Epithelial cell of prostate (primary cell): Measurements from ENCODE around the gene FMN1.
"Not testable (repeated sequence)": the region's sequence is repeated elsewhere in the genome, so short reads cannot be mapped to it uniquely, and the experiment has no call there.

Experiments used
- DNase-seq: peaks from one replicate; pipeline ENCODE4 v3.0.0-alpha.2; 2011; ENCODE audit warnings: low read depth, low spot score
- H3K27ac ChIP-seq: fragments of 450-650 bp; 2 replicates; pipeline ENCODE4 v1.5.1; 2017; ENCODE audit warnings: mild to moderate bottlenecking

FMN1 gene

DNA sequence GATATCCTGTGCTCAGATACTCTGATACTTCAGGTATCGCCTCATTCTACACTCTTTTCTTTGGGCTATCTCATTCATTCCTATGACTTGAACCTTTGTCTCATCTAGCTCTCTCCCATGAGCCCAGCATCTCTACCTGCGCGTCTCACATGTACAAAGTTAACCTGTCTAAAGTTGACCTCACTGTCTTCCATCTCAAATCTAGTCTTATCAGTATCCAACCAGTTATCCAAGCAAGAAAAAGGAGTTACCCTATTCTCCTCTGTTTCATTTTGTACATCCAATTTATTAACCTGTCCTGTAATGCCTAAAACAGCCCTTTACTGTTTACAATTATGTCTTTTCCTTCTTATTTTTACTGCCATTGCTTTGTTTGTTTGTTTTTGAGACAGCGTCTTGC is 342.5 kb downstream of the FMN1 start:
- H3K27ac ChIP-seq: peak overlapping the region; percentile 71
- DNase-seq: no peak

GRCh38 chr15:32851572-32851971 is 342.9 kb downstream of the FMN1 start:
- peak overlapping the region; percentile 71 for H3K27ac ChIP-seq

GRCh38 chr15:32849769-32850668 is 344.5 kb downstream of the FMN1 start:
- DNase-seq: peak; percentile 61
- H3K27ac ChIP-seq: peak overlapping the region; percentile 71

More at GRCh38 chr15:32851572-32851971, 342.9 kb downstream of the FMN1 start:
- peak; percentile 24 for DNase-seq

DNA sequence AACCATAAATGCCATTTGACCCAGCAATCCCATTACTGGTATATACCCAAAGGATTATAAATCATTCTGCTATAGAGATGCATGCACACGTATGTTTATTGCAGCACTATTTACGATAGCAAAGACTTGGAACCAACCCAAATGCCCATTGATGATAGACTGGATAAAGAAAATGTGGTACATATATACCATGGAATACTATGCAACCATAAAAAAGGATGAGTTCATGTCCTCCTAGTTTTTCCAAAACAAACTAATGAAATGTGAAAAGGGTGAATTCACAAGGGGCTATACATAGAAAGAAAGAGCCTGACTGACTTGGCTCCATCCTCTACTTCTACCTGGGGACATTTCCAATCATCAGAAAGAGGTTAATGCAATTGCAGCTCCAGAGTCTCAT is 347.8 kb downstream of the FMN1 start:
- not testable (repeated sequence) for DNase-seq, H3K27ac ChIP-seq

- no peak overlapping the region for H3K27ac ChIP-seq
- no peak for DNase-seq
Observed at GRCh38 chr15:32844118-32844711, 350.3 kb downstream of the FMN1 start.

DNA sequence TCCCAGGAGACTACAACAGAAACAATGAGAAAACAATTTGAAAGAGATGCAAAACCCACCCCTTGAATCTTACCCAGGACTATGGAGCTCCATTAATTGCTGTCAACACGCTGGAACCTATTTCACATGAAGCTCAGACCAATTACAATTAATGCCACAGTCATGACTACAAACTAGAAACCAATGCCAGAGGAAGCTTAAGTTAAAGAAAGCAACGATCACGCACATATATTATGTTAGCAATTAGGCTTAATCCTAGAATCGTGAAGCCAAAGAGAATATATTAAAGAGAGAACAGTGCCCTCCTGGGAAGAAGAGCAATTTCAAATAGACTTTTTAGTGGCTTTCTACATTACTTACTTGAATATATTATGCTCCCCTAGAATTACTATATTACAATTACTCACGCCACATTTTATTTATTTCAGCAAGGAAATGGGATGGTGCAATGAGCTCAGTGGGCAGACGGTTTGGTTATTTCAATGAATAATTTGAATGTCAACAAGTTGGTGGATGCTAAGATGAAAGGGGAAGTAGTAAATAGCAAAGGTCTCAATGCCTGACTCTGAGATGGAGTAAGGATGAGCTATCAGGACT is 351.2 kb downstream of the FMN1 start:
- no peak overlapping the region for H3K27ac ChIP-seq
- DNase-seq: no peak

DNA sequence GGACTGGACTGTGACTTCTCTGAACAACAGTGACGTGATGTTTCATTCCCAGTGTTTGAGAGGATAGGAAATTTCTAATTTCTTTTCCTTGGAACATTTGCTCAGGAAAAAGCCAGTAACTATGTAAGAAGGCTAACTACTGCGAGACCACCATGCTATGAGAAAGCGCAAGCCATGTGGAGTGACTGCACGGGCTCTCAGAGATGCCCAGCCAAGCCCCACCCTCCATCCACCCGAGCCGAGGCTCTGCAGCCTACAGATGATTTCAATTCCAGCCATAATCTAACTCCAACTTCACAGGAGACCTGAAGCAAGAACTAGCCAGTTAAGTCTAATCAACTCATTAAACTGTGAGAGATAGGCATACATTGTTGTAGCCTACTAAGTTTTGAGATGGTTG is 352.4 kb downstream of the FMN1 start:
- DNase-seq: no peak
- no peak overlapping the region for H3K27ac ChIP-seq

- no peak for DNase-seq
- no peak overlapping the region for H3K27ac ChIP-seq
Observed at GRCh38 chr15:32840507-32841245, 353.8 kb downstream of the FMN1 start.

- H3K27ac ChIP-seq: no peak overlapping the region
- no peak for DNase-seq
Observed at GRCh38 chr15:32838820-32839219, 355.7 kb downstream of the FMN1 start.

DNA sequence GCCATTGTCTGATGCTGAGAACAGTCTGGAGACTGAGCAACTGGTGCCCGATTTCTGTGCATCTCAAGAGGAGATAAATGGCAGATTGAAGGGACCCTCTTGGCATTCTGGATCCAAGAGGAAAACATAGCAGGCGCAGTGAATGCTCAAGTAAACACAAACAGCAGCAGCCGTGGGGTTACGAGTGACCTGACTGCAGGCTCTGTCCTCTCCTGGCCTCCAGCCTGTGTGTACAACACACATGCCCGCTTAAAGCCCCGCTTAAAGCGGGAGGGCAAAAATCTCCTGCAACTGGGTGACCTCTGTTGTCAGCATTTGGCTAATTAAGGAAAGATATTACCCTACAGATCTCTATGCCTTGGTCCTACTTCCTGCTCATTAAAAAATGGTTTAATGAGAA is 356.2 kb downstream of the FMN1 start:
- no peak overlapping the region for H3K27ac ChIP-seq

GRCh38 chr15:32837935-32838334 is 356.6 kb downstream of the FMN1 start:
- no peak overlapping the region for H3K27ac ChIP-seq
- no peak for DNase-seq

More for the DNA sequence above, 356.2 kb downstream of the FMN1 start:
- no peak for DNase-seq

GRCh38 chr15:32834156-32834555 is 360.4 kb downstream of the FMN1 start:
- no peak for DNase-seq
- no peak overlapping the region for H3K27ac ChIP-seq

GRCh38 chr15:32833379-32833821 is 361.1 kb downstream of the FMN1 start:
- no peak overlapping the region for H3K27ac ChIP-seq
- no peak for DNase-seq

GRCh38 chr15:32831485-32831884 is 363.0 kb downstream of the FMN1 start:
- DNase-seq: no peak
- no peak overlapping the region for H3K27ac ChIP-seq

- DNase-seq: no peak
- no peak overlapping the region for H3K27ac ChIP-seq
Observed at GRCh38 chr15:32830241-32830640, 364.3 kb downstream of the FMN1 start.

DNA sequence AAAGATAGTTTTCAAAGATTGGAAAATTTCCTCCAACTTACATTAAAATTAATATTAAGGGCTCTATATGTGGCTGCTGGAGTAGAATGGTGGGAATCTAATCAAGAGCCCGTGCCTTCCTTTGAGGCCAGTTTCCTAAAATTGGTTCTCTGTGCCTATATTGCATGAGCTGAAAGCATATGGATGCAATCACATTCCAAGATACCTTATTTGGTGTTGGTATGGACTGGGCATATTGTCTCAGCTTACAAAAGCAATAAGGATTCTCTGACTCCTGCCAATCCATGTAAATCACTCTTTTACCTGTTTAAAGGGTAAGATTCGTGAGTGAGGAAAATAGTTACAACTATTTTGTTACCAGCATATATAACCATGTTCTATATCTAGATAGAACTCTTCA is 365.1 kb downstream of the FMN1 start:
- no peak overlapping the region for H3K27ac ChIP-seq
- no peak for DNase-seq

- H3K27ac ChIP-seq: no peak overlapping the region
- DNase-seq: no peak
Observed at GRCh38 chr15:32828507-32829186, 365.9 kb downstream of the FMN1 start.

DNA sequence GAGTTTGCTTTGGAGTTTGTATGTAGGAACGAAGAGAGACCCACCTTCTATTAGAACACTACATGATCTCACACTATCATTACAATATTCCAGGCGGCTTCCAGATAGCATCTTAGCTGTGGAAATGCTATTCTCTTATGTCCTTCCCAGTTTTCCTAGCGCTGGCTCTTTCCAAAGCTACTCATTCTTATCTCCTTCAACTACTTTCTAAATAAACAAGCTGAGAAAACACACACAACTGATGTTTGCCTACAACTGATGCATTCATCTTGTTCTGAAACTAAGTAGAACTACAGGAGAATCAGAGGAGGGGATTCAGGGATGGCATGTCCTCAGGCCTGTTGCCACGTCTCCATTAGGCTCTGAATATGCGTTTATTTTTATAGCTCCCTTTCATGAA is 367.8 kb downstream of the FMN1 start:
- DNase-seq: no peak
- H3K27ac ChIP-seq: no peak overlapping the region

DNA sequence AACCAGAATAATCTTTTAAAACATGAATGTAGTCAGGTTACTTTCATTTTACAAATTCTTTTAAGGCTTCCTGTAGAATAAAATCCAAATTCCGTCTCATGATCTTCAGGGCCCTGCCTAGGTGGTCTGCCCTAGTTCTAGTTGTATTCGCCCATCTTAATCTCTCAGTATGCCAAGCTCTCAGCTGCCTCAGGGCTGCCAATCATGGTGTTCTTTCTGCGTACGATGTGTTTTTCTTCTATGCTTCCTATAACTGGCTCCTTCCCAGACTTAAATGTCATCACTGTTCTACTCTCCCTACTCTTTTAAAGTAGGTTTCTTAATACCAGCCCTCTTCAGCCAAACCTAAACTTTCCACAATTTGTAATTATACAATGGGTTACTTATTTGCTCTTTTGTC is 369.3 kb downstream of the FMN1 start:
- peak overlapping the region; percentile 66 for H3K27ac ChIP-seq
- no peak for DNase-seq

DNA sequence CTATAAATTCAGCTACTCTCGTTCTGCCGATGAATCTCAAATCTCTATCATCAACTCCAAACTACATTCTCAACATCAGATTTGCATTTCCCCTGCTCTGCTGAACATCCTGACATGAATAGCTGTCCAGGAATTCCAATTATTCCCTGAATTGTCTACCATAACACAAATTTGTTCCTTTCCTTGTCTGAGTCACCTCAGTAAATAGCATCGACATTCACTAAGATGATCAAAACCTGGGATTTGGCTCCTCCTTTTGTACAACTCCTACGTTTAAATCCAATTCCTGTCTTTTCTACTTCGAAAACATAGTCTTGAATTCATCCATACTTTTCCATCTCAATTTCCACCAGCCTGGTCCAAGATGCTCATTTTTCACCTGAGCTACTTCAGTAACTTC is 369.7 kb downstream of the FMN1 start:
- peak; percentile 33 for DNase-seq
- H3K27ac ChIP-seq: peak overlapping the region; percentile 66
